ENCODE data around the gene MAD1L1. TPM values are rescaled to one million over a fixed set of nuclear protein-coding genes. Genes with fewer than 3 reads are reported as not detected.
A peak's percentile ranks its signal among the peaks of the same experiment; 100 is the strongest.

The MAD1L1 gene
- total and polyA plus RNA-seq, 2 donors (not counting 1 experiment from before 2014, with no cell fraction given) = 9.8 to 29.4 TPM

DNA sequence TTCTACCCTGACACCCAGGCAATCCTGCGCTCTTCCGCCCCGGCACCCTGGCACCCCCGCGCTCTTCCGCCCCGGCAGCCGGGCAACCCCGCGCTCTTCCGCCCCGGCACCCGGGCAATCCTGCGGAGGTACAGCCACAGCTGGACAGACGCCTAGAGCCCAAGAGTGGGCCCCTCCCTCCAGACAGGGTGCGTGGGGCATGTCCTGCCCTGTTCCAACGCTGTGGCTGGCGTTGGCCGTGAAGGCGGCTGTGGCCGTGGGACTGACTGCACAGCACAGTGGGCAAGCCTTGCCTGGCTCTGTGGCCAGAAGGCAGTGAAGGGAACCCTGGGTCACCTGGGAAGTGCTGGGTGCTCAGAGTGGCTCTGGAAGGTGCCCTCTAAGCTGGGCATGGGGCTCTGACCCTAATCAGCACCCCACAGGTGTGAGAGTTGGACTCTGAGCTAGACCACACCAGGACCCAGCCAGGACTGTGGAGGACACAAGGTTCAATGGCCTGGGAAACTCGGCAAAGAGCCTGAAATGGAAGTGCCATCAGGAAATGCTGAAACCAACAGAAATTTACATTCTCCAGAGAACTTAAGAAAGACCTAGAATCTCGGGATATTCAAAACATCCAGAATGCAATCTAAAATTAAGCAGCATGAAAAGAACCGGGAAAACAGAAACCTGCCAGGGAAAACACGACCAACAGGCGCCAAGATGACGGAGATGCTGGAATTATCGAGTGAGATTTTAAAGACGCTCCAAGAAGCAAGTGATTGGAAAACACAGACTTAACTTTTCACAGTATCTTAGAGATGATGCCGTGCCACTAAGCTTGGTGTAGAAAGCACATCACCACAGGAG is 309.1 kb downstream of the MAD1L1 start:
- Histone ChIP-seq H3K9me3 (ENCODE audit: control insufficient read depth, insufficient read depth, low read depth, low read length) (no peaks in the 10 kb centered on the region), H4K20me1 (ENCODE audit: control insufficient read depth, extremely low read depth, insufficient read depth, low read length) (no peaks in the 10 kb centered on the region), H3K4me1 (ENCODE audit: control insufficient read depth, extremely low read depth, insufficient read depth, low read length) (peaks cover 11% of the 10 kb centered on the region), H3K36me3 (ENCODE audit: control insufficient read depth, insufficient read depth, low read length) (no peaks in the 10 kb centered on the region), H3K79me2 (ENCODE audit: control insufficient read depth, insufficient read depth, low read length) (no peaks in the 10 kb centered on the region), H3K27me3 (ENCODE audit: control insufficient read depth, insufficient read depth, low read length) (no peaks in the 10 kb centered on the region), H3K4me2 (ENCODE audit: extremely low read depth, insufficient read depth, low read length) (no peak overlapping the region), H3K27ac (ENCODE audit: insufficient read depth, low read length) (no peak overlapping the region), H2AFZ (ENCODE audit: low read length) (no peak overlapping the region), H3K4me3 (replicated peaks in 1 of 4; ENCODE audit: control extremely low read depth in 1 of 4, insufficient read depth in 1 of 4, low read depth in 3 of 4, low read length in 4 of 4) (no peak overlapping the region), H3K9ac (ENCODE audit: insufficient read depth, low read length) (no peak overlapping the region)
- TF ChIP-seq, protein P1, sequence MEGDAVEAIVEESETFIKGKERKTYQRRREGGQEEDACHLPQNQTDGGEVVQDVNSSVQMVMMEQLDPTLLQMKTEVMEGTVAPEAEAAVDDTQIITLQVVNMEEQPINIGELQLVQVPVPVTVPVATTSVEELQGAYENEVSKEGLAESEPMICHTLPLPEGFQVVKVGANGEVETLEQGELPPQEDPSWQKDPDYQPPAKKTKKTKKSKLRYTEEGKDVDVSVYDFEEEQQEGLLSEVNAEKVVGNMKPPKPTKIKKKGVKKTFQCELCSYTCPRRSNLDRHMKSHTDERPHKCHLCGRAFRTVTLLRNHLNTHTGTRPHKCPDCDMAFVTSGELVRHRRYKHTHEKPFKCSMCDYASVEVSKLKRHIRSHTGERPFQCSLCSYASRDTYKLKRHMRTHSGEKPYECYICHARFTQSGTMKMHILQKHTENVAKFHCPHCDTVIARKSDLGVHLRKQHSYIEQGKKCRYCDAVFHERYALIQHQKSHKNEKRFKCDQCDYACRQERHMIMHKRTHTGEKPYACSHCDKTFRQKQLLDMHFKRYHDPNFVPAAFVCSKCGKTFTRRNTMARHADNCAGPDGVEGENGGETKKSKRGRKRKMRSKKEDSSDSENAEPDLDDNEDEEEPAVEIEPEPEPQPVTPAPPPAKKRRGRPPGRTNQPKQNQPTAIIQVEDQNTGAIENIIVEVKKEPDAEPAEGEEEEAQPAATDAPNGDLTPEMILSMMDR (conservative IDR thresholded peaks at IDR 0.05 in 1 of 2, IDR thresholded peaks at IDR 0.05 in 1 of 2; ENCODE audit: low read depth in 1 of 2, low read length in 2 of 2) = no peak
- TF ChIP-seq EZH2 (IDR thresholded peaks at IDR 0.05; ENCODE audit: low read length, missing control alignments) = no peak
- DNase-seq (ENCODE audit: low read depth in 2 of 2) = no peak

GRCh38 chr7:1922870-1923236 is 309.9 kb downstream of the MAD1L1 start:
- no peaks in the 10 kb centered on the region for H3K79me2 ChIP-seq (ENCODE audit: control insufficient read depth, insufficient read depth, low read length)
- H3K4me1 ChIP-seq (ENCODE audit: control insufficient read depth, extremely low read depth, insufficient read depth, low read length) = peaks cover 11% of the 10 kb centered on the region
- no peak overlapping the region for H2AFZ ChIP-seq (ENCODE audit: low read length)
- no peak overlapping the region for H3K4me2 ChIP-seq (ENCODE audit: extremely low read depth, insufficient read depth, low read length)
- H3K4me3 ChIP-seq (replicated peaks in 1 of 4; ENCODE audit: control extremely low read depth in 1 of 4, insufficient read depth in 1 of 4, low read depth in 3 of 4, low read length in 4 of 4) = no peak overlapping the region
- DNase-seq (ENCODE audit: low read depth in 2 of 2) = peak in 1 of 2 donors; percentile 30
- no peaks in the 10 kb centered on the region for H3K36me3 ChIP-seq (ENCODE audit: control insufficient read depth, insufficient read depth, low read length)
- no peak overlapping the region for H3K9ac ChIP-seq (ENCODE audit: insufficient read depth, low read length)
- no peaks in the 10 kb centered on the region for H3K9me3 ChIP-seq (ENCODE audit: control insufficient read depth, insufficient read depth, low read depth, low read length)
- H4K20me1 ChIP-seq (ENCODE audit: control insufficient read depth, extremely low read depth, insufficient read depth, low read length) = no peaks in the 10 kb centered on the region
- H3K27ac ChIP-seq (ENCODE audit: insufficient read depth, low read length) = no peak overlapping the region
- TF ChIP-seq, protein P1 (conservative IDR thresholded peaks at IDR 0.05 in 1 of 2, IDR thresholded peaks at IDR 0.05 in 1 of 2; ENCODE audit: low read depth in 1 of 2, low read length in 2 of 2) = no peak
- no peak for TF ChIP-seq EZH2 (IDR thresholded peaks at IDR 0.05; ENCODE audit: low read length, missing control alignments)
- H3K27me3 ChIP-seq (ENCODE audit: control insufficient read depth, insufficient read depth, low read length) = no peaks in the 10 kb centered on the region

- Histone ChIP-seq H3K79me2 (ENCODE audit: control insufficient read depth, insufficient read depth, low read length) (no peaks in the 10 kb centered on the region), H3K4me3 (replicated peaks in 1 of 4; ENCODE audit: control extremely low read depth in 1 of 4, insufficient read depth in 1 of 4, low read depth in 3 of 4, low read length in 4 of 4) (peak overlapping the region in 1 of 4 experiments; percentile 32), H3K9me3 (ENCODE audit: control insufficient read depth, insufficient read depth, low read depth, low read length) (no peaks in the 10 kb centered on the region), H3K27me3 (ENCODE audit: control insufficient read depth, insufficient read depth, low read length) (no peaks in the 10 kb centered on the region), H3K4me1 (ENCODE audit: control insufficient read depth, extremely low read depth, insufficient read depth, low read length) (peaks cover 11% of the 10 kb centered on the region), H3K27ac (ENCODE audit: insufficient read depth, low read length) (no peak overlapping the region), H4K20me1 (ENCODE audit: control insufficient read depth, extremely low read depth, insufficient read depth, low read length) (no peaks in the 10 kb centered on the region), H3K9ac (ENCODE audit: insufficient read depth, low read length) (no peak overlapping the region), H3K36me3 (ENCODE audit: control insufficient read depth, insufficient read depth, low read length) (no peaks in the 10 kb centered on the region), H3K4me2 (ENCODE audit: extremely low read depth, insufficient read depth, low read length) (no peak overlapping the region), H2AFZ (ENCODE audit: low read length) (no peak overlapping the region)
- TF ChIP-seq, protein P1 (conservative IDR thresholded peaks at IDR 0.05 in 1 of 2, IDR thresholded peaks at IDR 0.05 in 1 of 2; ENCODE audit: low read depth in 1 of 2, low read length in 2 of 2) = no peak
- TF ChIP-seq EZH2 (IDR thresholded peaks at IDR 0.05; ENCODE audit: low read length, missing control alignments) = no peak
- peak in 1 of 2 donors; percentile 29 for DNase-seq (ENCODE audit: low read depth in 2 of 2)
Observed at GRCh38 chr7:1922071-1922869, 310.5 kb downstream of the MAD1L1 start.

All from fibroblast of lung (primary cell).